ENCODE measurements around the gene FAM131A. TPM values are rescaled to one million over a fixed set of nuclear protein-coding genes. Genes with fewer than 3 reads are reported as not detected.

Gene FAM131A
- total and polyA plus RNA-seq, 2 donors (not counting 1 experiment from before 2014, with no cell fraction given) = 11.7 to 13.4 TPM

DNA sequence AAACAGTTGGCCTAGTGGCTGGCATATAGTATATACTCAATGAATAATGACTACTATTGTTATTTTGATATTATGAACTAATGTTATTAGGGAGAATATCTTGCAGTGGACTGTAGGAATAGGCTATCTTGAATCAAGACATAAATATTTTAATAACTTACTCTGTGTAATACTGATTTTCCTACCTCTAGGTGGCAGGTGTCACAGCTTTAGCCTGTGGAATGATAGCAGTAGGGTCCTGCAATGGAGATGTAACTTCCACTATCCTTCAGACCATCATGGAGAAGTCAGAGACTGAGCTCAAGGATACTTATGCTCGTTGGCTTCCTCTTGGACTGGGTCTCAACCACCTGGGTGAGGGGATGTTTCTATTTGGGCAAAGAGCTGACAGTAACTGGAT, 31.8 kb upstream of the FAM131A start:
- TF ChIP-seq EZH2 (IDR thresholded peaks at IDR 0.05; ENCODE audit: borderline replicate concordance, insufficient read depth, low read depth, low read length, poor library complexity, severe bottlenecking) = no peak
- TF ChIP-seq, protein P1, sequence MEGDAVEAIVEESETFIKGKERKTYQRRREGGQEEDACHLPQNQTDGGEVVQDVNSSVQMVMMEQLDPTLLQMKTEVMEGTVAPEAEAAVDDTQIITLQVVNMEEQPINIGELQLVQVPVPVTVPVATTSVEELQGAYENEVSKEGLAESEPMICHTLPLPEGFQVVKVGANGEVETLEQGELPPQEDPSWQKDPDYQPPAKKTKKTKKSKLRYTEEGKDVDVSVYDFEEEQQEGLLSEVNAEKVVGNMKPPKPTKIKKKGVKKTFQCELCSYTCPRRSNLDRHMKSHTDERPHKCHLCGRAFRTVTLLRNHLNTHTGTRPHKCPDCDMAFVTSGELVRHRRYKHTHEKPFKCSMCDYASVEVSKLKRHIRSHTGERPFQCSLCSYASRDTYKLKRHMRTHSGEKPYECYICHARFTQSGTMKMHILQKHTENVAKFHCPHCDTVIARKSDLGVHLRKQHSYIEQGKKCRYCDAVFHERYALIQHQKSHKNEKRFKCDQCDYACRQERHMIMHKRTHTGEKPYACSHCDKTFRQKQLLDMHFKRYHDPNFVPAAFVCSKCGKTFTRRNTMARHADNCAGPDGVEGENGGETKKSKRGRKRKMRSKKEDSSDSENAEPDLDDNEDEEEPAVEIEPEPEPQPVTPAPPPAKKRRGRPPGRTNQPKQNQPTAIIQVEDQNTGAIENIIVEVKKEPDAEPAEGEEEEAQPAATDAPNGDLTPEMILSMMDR (IDR thresholded peaks at IDR 0.05) = peak; percentile 26
- Histone ChIP-seq H2AFZ (ENCODE audit: insufficient read depth, low read depth, low read length, poor library complexity, severe bottlenecking) (no peak overlapping the region), H3K9me3 (ENCODE audit: control extremely low read depth in 1 of 3, control insufficient read depth in 2 of 3, insufficient read depth in 1 of 3, low read length in 2 of 3) (no peaks in the 10 kb centered on the region), H3K4me2 (replicated peaks; ENCODE audit: low read depth, low read length, poor library complexity, severe bottlenecking) (no peak overlapping the region), H3K36me3 (replicated peaks in 1 of 2; ENCODE audit: control extremely low read depth in 1 of 2, control insufficient read depth in 1 of 2, extremely low read depth in 1 of 2, insufficient read depth in 2 of 2, low read length in 1 of 2) (peaks cover 3 to 76% of the 10 kb centered on the region in 2 experiments), H3K4me1 (ENCODE audit: control insufficient read depth in 2 of 2, insufficient read depth in 2 of 2, low read length in 2 of 2) (no peaks in the 10 kb centered on the region), H3K79me2 (ENCODE audit: control insufficient read depth, insufficient read depth, low read length) (peaks cover 11% of the 10 kb centered on the region), H3K4me3 (ENCODE audit: control extremely low read depth in 1 of 5, extremely low read depth in 1 of 5, insufficient read depth in 1 of 5, low read depth in 2 of 5, low read length in 4 of 5) (no peak overlapping the region), H3K9ac (ENCODE audit: low read length) (no peak overlapping the region), H4K20me1 (ENCODE audit: control insufficient read depth, insufficient read depth, low read length, poor library complexity, severe bottlenecking) (peaks cover 22% of the 10 kb centered on the region), H3K27ac (ENCODE audit: low read length in 2 of 2) (no peak overlapping the region), H3K27me3 (replicated peaks in 1 of 4; ENCODE audit: control extremely low read depth in 1 of 4, control insufficient read depth in 3 of 4, insufficient read depth in 4 of 4, low read length in 3 of 4) (no peaks in the 10 kb centered on the region)
- 100% methylated on average over 1 of the region's 1 CpG for WGBS (ENCODE audit: insufficient coverage)
- H3K4me1 Mint-ChIP-seq = peaks cover 3% of the 10 kb centered on the region
- no peak overlapping the region for H3K27ac Mint-ChIP-seq
- no peak for ATAC-seq (ENCODE audit: low read depth)
- H3K9me3 Mint-ChIP-seq (ENCODE audit: insufficient read depth) = no peaks in the 10 kb centered on the region
- H3K4me3 Mint-ChIP-seq = no peak overlapping the region
- intact Hi-C loops (cut with micrococcal nuclease) = no loop called here
- POLR2A ChIA-PET = no interaction called here
- CTCF ChIA-PET = no interaction called here
- H3K27me3 Mint-ChIP-seq = no peaks in the 10 kb centered on the region
- no peak for DNase-seq

DNA sequence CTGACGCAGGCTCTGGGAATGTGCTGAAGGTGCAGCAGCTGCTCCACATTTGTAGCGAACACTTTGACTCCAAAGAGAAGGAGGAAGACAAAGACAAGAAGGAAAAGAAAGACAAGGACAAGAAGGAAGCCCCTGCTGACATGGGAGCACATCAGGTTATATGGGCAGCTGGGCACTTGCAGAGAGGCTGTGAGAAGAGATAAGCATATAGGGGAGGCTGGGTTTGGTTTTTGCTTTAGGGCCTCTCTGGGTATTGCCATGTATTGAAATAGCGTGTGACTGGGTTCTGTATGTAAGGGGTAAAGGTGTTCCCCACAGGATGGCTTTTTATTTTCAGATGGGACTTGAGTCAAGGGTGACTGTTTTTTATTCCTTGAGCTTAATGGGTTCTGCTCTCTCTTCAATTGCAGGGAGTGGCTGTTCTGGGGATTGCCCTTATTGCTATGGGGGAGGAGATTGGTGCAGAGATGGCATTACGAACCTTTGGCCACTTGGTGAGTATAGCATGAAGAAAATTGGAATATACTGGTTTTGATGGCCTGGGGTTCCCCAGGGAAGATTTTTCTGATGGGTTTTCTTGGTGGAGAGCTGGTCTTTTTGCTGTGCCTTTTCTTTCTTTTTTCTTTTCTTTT, 30.9 kb upstream of the FAM131A start:
- TF ChIP-seq EZH2 (IDR thresholded peaks at IDR 0.05; ENCODE audit: borderline replicate concordance, insufficient read depth, low read depth, low read length, poor library complexity, severe bottlenecking) = no peak
- TF ChIP-seq, protein P1 (IDR thresholded peaks at IDR 0.05) = no peak
- Histone ChIP-seq H3K9ac (ENCODE audit: low read length) (no peak overlapping the region), H3K27me3 (replicated peaks in 1 of 4; ENCODE audit: control extremely low read depth in 1 of 4, control insufficient read depth in 3 of 4, insufficient read depth in 4 of 4, low read length in 3 of 4) (no peaks in the 10 kb centered on the region), H2AFZ (ENCODE audit: insufficient read depth, low read depth, low read length, poor library complexity, severe bottlenecking) (no peak overlapping the region), H3K27ac (ENCODE audit: low read length in 2 of 2) (no peak overlapping the region), H3K4me1 (ENCODE audit: control insufficient read depth in 2 of 2, insufficient read depth in 2 of 2, low read length in 2 of 2) (no peaks in the 10 kb centered on the region), H3K36me3 (replicated peaks in 1 of 2; ENCODE audit: control extremely low read depth in 1 of 2, control insufficient read depth in 1 of 2, extremely low read depth in 1 of 2, insufficient read depth in 2 of 2, low read length in 1 of 2) (peaks cover 3 to 71% of the 10 kb centered on the region in 2 experiments), H3K4me2 (replicated peaks; ENCODE audit: low read depth, low read length, poor library complexity, severe bottlenecking) (no peak overlapping the region), H4K20me1 (ENCODE audit: control insufficient read depth, insufficient read depth, low read length, poor library complexity, severe bottlenecking) (peaks cover 22% of the 10 kb centered on the region), H3K4me3 (ENCODE audit: control extremely low read depth in 1 of 5, extremely low read depth in 1 of 5, insufficient read depth in 1 of 5, low read depth in 2 of 5, low read length in 4 of 5) (no peak overlapping the region), H3K79me2 (ENCODE audit: control insufficient read depth, insufficient read depth, low read length) (peaks cover 6% of the 10 kb centered on the region), H3K9me3 (ENCODE audit: control extremely low read depth in 1 of 3, control insufficient read depth in 2 of 3, insufficient read depth in 1 of 3, low read length in 2 of 3) (no peaks in the 10 kb centered on the region)
- no peaks in the 10 kb centered on the region for H3K27me3 Mint-ChIP-seq
- 95% methylated on average over 3 of the region's 4 CpGs for WGBS (ENCODE audit: insufficient coverage)
- ChIA-PET CTCF (no interaction called here), POLR2A (no interaction called here)
- intact Hi-C loops (cut with micrococcal nuclease) = no loop called here
- no peaks in the 10 kb centered on the region for H3K9me3 Mint-ChIP-seq (ENCODE audit: insufficient read depth)
- H3K4me1 Mint-ChIP-seq = no peaks in the 10 kb centered on the region
- DNase-seq (no peak), ATAC-seq (ENCODE audit: low read depth) (no peak)
- no peak overlapping the region for H3K27ac Mint-ChIP-seq
- H3K4me3 Mint-ChIP-seq = no peak overlapping the region
